HEK293T (cell line): ENCODE data around the gene TP53.

Experiments used
- ELF4 ChIP-seq: fragments of 450-650 bp; IDR thresholded peaks from 2 replicates; pipeline ENCODE4 v1.6.1; 2017; ENCODE audit warnings: antibody characterized with exemption
- HDGF ChIP-seq: fragments of 450-650 bp; IDR thresholded peaks from 2 replicates; pipeline ENCODE4 v1.6.1; 2017; ENCODE audit warnings: antibody characterized with exemption, borderline replicate concordance
- SUZ12 ChIP-seq: fragments of 450-650 bp; IDR thresholded peaks from 2 replicates; pipeline ENCODE4 v1.6.1; 2016; ENCODE audit warnings: mild to moderate bottlenecking
- ZNF384 ChIP-seq: fragments of 450-650 bp; IDR thresholded peaks from 2 replicates; pipeline ENCODE4 v1.6.1; 2016

- no peak for TF ChIP-seq ELF4
- TF ChIP-seq ZNF384: no peak
- TF ChIP-seq HDGF: no peak
- no peak for TF ChIP-seq SUZ12
Observed at GRCh38 chr17:7710301-7710700, 23.0 kb upstream of the TP53 start.
